Measurements from ENCODE around the gene LRRC63. TPM values are rescaled to one million over a fixed set of nuclear protein-coding genes. Genes with fewer than 3 reads are reported as not detected.

LRRC63 gene
- total and polyA plus RNA-seq, 2 donors (not counting 3 experiments of a cell fraction or from before 2014, with no cell fraction given), result 0.04 TPM; not detected in 1

DNA sequence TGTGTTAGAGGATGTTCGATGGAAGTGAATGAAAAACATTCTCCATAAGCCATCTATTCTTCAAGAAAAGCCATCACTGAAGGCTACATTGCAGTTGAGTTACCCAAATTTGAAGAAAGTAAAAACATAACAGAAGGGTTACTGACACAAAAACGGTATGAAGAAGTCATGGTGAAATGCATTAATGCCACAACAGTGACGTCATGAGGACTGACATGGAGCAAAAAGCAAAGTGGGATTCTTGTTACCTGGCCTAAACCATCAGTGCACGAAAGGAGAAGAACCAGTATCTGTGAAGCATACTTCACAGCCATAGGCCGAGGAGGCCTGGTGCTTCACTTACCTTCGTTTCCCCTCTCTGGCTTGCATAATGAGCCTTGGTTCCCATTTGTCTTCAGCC is 58.7 kb downstream of the LRRC63 start:
- no TSS peak for BruUV-seq (replicated peaks)
- Histone ChIP-seq H3K4me2 (ENCODE audit: insufficient read depth, low read length) (no peak overlapping the region), H3K9me3 (replicated peaks; ENCODE audit: control insufficient read depth, insufficient read depth, low read length) (no peaks in the 10 kb centered on the region), H3K79me2 (ENCODE audit: control insufficient read depth, insufficient read depth, low read length) (no peaks in the 10 kb centered on the region), H2AFZ (ENCODE audit: low read depth, low read length) (no peak overlapping the region), H3K9ac (replicated peaks; ENCODE audit: extremely low read depth, insufficient read depth, low read length) (no peak overlapping the region), H3K27ac (ENCODE audit: insufficient read depth, low read depth, low read length) (no peak overlapping the region), H3K36me3 (ENCODE audit: control insufficient read depth in 2 of 2, extremely low read depth in 1 of 2, insufficient read depth in 2 of 2, low read length in 2 of 2) (no peaks in the 10 kb centered on the region), H3K9me1 (replicated peaks; ENCODE audit: control insufficient read depth, extremely low read depth, insufficient read depth, low read length) (no peaks in the 10 kb centered on the region), H3K4me1 (ENCODE audit: control insufficient read depth, extremely low read depth, insufficient read depth, low read length) (no peaks in the 10 kb centered on the region), H3K27me3 (ENCODE audit: control insufficient read depth in 2 of 2, insufficient read depth in 2 of 2, low read length in 2 of 2) (peaks cover 0 to 5% of the 10 kb centered on the region in 2 experiments), H4K20me1 (replicated peaks; ENCODE audit: control insufficient read depth, extremely low read depth, insufficient read depth, low read length) (no peaks in the 10 kb centered on the region), H3K4me3 (replicated peaks in 1 of 3; ENCODE audit: insufficient read depth in 1 of 3, low read depth in 1 of 3, low read length in 3 of 3) (no peak overlapping the region)
- FAIRE-seq (no peak), DNase-seq (ENCODE audit: low read depth, low spot score) (no peak)
- POLR2A ChIA-PET, result no interaction called here
- TF ChIP-seq GATA2 (IDR thresholded peaks at IDR 0.05; ENCODE audit: insufficient read depth, insufficient read length, low read depth, low read length) (no peak), MYC (IDR thresholded peaks at IDR 0.05; ENCODE audit: low read depth, low read length) (no peak), POLR2A (IDR thresholded peaks at IDR 0.05; ENCODE audit: low read depth, low read length) (no peak), POLR2AphosphoS5 (IDR thresholded peaks at IDR 0.05; ENCODE audit: insufficient read depth, low read depth, low read length) (no peak), JUN (IDR thresholded peaks at IDR 0.05; ENCODE audit: borderline replicate concordance, insufficient read depth, insufficient read length, low read depth) (no peak)
- TF ChIP-seq, protein P1, sequence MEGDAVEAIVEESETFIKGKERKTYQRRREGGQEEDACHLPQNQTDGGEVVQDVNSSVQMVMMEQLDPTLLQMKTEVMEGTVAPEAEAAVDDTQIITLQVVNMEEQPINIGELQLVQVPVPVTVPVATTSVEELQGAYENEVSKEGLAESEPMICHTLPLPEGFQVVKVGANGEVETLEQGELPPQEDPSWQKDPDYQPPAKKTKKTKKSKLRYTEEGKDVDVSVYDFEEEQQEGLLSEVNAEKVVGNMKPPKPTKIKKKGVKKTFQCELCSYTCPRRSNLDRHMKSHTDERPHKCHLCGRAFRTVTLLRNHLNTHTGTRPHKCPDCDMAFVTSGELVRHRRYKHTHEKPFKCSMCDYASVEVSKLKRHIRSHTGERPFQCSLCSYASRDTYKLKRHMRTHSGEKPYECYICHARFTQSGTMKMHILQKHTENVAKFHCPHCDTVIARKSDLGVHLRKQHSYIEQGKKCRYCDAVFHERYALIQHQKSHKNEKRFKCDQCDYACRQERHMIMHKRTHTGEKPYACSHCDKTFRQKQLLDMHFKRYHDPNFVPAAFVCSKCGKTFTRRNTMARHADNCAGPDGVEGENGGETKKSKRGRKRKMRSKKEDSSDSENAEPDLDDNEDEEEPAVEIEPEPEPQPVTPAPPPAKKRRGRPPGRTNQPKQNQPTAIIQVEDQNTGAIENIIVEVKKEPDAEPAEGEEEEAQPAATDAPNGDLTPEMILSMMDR (IDR thresholded peaks at IDR 0.05; ENCODE audit: extremely low read depth in 1 of 2, insufficient read depth in 1 of 2, low read depth in 1 of 2, low read length in 2 of 2), result no peak
- TF ChIP-seq, protein P2, sequence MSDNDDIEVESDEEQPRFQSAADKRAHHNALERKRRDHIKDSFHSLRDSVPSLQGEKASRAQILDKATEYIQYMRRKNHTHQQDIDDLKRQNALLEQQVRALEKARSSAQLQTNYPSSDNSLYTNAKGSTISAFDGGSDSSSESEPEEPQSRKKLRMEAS (IDR thresholded peaks at IDR 0.05; ENCODE audit: insufficient read depth, insufficient read length), result no peak
- CTCF ChIA-PET, result interaction anchor here (0.6 to 1.0 kb wide), 2 partner anchors 10 to 18 kb away, joined by 3 read pairs; no protein-coding TSS in a partner anchor
- intact Hi-C loops (cut with micrococcal nuclease), result no loop called here
- dilution Hi-C loops (cut with MboI; ENCODE audit: extremely low pct_ligation_motif_present, low sequenced_read_pairs), result no loop called here
